Gastroesophageal sphincter (tissue), 3 donors: ENCODE data around the gene KLHL3.

Experiments used
- CTCF ChIP-seq, 4 experiments: fragments of 200-600 bp in 2 of 4; fragments of 450-650 bp in 2 of 4; sonication (generic) in 1 of 4; IDR thresholded peaks; one replicate each; pipeline ENCODE4 v1.5.1; 2017 to 2019; ENCODE audit warnings: antibody characterized with exemption in 4 of 4, mild to moderate bottlenecking in 2 of 4, moderate library complexity in 2 of 4
- EP300 ChIP-seq: sonication (generic); formaldehyde crosslinking; IDR thresholded peaks from one replicate; pipeline ENCODE4 v1.6.1; 2017; ENCODE audit warnings: antibody characterized with exemption, mild to moderate bottlenecking
- POLR2A ChIP-seq, 2 donors: fragments of 450-650 bp; IDR thresholded peaks; one replicate each; pipeline ENCODE4 v1.6.1; 2017; ENCODE audit warnings: antibody characterized with exemption in 2 of 2, mild to moderate bottlenecking in 2 of 2, moderate library complexity in 1 of 2
- POLR2AphosphoS5 ChIP-seq: sonication (generic); formaldehyde crosslinking; IDR thresholded peaks from one replicate; pipeline ENCODE4 v1.6.1; 2017; ENCODE audit warnings: antibody characterized with exemption

DNA sequence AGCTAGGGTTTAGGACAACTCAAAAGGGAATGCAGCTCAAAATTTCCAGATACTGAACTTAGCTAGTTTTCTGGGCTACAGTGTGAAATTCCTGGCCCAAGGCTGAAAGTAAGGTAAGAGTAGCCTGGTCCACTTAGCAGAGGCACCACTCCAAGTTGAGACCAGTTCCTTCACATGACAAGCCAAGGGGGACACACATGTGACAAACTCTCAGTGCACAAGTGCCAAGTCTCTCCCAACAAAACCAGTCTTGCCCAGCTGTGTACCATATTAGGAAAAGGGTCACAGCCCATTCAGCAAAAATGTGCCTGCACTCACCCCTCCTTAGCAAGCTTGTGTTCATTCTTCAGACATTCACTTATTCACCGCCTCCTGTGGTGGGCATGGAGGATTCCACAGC, 27.8 kb downstream of the KLHL3 start:
- no peak for TF ChIP-seq CTCF (IDR thresholded peaks at IDR 0.05)
- no peak for TF ChIP-seq EP300
- no peak for TF ChIP-seq POLR2AphosphoS5
- TF ChIP-seq POLR2A (IDR thresholded peaks at IDR 0.05): no peak
